ENCODE measurements around the gene TRIM46. TPM values are rescaled to one million over a fixed set of nuclear protein-coding genes. Genes with fewer than 3 reads are reported as not detected.

The TRIM46 gene
- total and polyA plus RNA-seq, 2 of the 13 experiments (the other 11 are each of a cell fraction or from before 2014, with no cell fraction given) = 0.04 to 0.09 TPM

DNA sequence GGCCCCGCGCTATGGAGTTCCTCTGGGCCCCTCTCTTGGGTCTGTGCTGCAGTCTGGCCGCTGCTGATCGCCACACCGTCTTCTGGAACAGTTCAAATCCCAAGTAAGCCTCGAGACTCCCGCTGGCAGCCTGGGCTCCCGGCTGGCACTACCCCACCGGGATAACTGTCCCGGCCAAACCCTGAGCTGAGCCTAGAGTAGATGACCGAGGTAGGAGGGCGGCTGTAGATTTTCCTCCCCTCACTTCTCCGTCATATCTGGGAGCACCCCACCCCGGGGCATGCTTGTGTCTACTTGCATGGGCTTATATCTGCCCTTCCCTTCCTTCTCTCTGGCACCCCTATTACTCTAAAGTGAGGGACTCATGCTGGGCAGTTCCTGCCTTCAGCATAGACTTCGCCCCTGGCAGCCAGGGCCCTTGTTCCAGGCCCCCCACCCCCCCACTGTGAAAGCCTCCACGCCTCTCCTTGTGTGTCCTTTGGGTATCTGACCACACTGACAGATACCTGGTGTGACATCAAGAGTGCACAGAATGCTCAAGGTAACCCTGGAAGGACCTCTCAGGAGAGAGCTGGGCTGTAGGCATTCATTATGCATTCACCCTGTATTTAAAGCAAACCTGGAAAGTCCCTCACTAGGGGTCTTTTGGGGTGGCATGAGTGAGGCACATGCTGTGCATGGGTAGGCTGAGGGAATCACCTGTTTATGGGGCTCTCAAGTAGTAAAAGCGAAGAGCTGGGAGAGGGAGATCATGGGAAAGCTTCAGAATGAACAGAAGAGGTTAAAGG lies 45.5 kb upstream of the TRIM46 start (continued):
- TF ChIP-seq MED1 (CRISPR knock-in tag; IDR thresholded peaks at IDR 0.05) (no peak), ZNF468 (CRISPR knock-in tag; IDR thresholded peaks at IDR 0.05) (0 out of 2 replicates have a peak, but pooled peaks have one; percentile 19), NFKB2 (CRISPR knock-in tag; IDR thresholded peaks at IDR 0.05; ENCODE audit: borderline replicate concordance) (0 out of 2 replicates have a peak, but pooled peaks have one; percentile 18), ZNF24 (IDR thresholded peaks at IDR 0.05) (no peak), ZBTB7B (CRISPR knock-in tag; IDR thresholded peaks at IDR 0.05) (no peak), ZNF564 (CRISPR knock-in tag; IDR thresholded peaks at IDR 0.05) (no peak), JARID2 (CRISPR knock-in tag; IDR thresholded peaks at IDR 0.05; ENCODE audit: insufficient replicate concordance) (peak; percentile 29), MEIS2 (CRISPR knock-in tag; IDR thresholded peaks at IDR 0.05) (no peak), YY1 (IDR thresholded peaks at IDR 0.05; ENCODE audit: insufficient read depth, insufficient replicate concordance, low read depth, low read length) (no peak), ZNF761 (CRISPR knock-in tag; conservative IDR thresholded peaks at IDR 0.05) (no peak), ZC3H13 (CRISPR knock-in tag; IDR thresholded peaks at IDR 0.05) (peak; percentile 64), ESRRA (CRISPR knock-in tag; IDR thresholded peaks at IDR 0.05; ENCODE audit: low read depth) (no peak), RFXANK (CRISPR knock-in tag; IDR thresholded peaks at IDR 0.05) (no peak), ZNF441 (CRISPR knock-in tag; IDR thresholded peaks at IDR 0.05; ENCODE audit: borderline replicate concordance) (0 out of 2 replicates have a peak, but pooled peaks have one; percentile 6), ZBTB3 (CRISPR knock-in tag; IDR thresholded peaks at IDR 0.05; ENCODE audit: borderline replicate concordance, low read depth) (no peak), ZNF263 (CRISPR knock-in tag; IDR thresholded peaks at IDR 0.05) (no peak), HNRNPH1 (optimal IDR thresholded peaks at IDR 0.05; ENCODE audit: low read depth, low read length) (no peak), ZNF75D (CRISPR knock-in tag; IDR thresholded peaks at IDR 0.05; ENCODE audit: borderline replicate concordance) (no peak), ZNF446 (CRISPR knock-in tag; IDR thresholded peaks at IDR 0.05) (no peak), ZNF343 (CRISPR knock-in tag; IDR thresholded peaks at IDR 0.05) (no peak)
- TF ChIP-seq, protein P1, sequence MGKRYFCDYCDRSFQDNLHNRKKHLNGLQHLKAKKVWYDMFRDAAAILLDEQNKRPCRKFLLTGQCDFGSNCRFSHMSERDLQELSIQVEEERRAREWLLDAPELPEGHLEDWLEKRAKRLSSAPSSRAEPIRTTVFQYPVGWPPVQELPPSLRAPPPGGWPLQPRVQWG (CRISPR knock-in tag; IDR thresholded peaks at IDR 0.05; ENCODE audit: borderline replicate concordance, low read depth) = no peak
- TF ChIP-seq, protein P2, sequence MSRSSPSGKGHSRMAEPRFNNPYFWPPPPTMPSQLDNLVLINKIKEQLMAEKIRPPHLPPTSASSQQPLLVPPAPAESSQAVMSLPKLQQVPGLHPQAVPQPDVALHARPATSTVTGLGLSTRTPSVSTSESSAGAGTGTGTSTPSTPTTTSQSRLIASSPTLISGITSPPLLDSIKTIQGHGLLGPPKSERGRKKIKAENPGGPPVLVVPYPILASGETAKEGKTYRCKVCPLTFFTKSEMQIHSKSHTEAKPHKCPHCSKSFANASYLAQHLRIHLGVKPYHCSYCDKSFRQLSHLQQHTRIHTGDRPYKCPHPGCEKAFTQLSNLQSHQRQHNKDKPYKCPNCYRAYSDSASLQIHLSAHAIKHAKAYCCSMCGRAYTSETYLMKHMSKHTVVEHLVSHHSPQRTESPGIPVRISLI (CRISPR knock-in tag; IDR thresholded peaks at IDR 0.05; ENCODE audit: borderline replicate concordance) = no peak
- TF ChIP-seq, protein P3, sequence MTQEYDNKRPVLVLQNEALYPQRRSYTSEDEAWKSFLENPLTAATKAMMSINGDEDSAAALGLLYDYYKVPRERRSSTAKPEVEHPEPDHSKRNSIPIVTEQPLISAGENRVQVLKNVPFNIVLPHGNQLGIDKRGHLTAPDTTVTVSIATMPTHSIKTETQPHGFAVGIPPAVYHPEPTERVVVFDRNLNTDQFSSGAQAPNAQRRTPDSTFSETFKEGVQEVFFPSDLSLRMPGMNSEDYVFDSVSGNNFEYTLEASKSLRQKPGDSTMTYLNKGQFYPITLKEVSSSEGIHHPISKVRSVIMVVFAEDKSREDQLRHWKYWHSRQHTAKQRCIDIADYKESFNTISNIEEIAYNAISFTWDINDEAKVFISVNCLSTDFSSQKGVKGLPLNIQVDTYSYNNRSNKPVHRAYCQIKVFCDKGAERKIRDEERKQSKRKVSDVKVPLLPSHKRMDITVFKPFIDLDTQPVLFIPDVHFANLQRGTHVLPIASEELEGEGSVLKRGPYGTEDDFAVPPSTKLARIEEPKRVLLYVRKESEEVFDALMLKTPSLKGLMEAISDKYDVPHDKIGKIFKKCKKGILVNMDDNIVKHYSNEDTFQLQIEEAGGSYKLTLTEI (CRISPR knock-in tag; conservative IDR thresholded peaks at IDR 0.05) = no peak
- TF ChIP-seq, protein P4, sequence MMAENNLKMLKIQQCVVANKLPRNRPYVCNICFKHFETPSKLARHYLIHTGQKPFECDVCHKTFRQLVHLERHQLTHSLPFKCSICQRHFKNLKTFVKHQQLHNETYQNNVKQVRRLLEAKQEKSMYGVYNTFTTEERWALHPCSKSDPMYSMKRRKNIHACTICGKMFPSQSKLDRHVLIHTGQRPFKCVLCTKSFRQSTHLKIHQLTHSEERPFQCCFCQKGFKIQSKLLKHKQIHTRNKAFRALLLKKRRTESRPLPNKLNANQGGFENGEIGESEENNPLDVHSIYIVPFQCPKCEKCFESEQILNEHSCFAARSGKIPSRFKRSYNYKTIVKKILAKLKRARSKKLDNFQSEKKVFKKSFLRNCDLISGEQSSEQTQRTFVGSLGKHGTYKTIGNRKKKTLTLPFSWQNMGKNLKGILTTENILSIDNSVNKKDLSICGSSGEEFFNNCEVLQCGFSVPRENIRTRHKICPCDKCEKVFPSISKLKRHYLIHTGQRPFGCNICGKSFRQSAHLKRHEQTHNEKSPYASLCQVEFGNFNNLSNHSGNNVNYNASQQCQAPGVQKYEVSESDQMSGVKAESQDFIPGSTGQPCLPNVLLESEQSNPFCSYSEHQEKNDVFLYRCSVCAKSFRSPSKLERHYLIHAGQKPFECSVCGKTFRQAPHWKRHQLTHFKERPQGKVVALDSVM (CRISPR knock-in tag; IDR thresholded peaks at IDR 0.05) = 0 out of 2 replicates have a peak, but pooled peaks have one; percentile 9
- TF ChIP-seq, protein P5, sequence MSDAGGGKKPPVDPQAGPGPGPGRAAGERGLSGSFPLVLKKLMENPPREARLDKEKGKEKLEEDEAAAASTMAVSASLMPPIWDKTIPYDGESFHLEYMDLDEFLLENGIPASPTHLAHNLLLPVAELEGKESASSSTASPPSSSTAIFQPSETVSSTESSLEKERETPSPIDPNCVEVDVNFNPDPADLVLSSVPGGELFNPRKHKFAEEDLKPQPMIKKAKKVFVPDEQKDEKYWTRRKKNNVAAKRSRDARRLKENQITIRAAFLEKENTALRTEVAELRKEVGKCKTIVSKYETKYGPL (CRISPR knock-in tag; IDR thresholded peaks at IDR 0.05) = no peak
